ENCODE measurements around the gene PTX4.

Gene PTX4

DNA sequence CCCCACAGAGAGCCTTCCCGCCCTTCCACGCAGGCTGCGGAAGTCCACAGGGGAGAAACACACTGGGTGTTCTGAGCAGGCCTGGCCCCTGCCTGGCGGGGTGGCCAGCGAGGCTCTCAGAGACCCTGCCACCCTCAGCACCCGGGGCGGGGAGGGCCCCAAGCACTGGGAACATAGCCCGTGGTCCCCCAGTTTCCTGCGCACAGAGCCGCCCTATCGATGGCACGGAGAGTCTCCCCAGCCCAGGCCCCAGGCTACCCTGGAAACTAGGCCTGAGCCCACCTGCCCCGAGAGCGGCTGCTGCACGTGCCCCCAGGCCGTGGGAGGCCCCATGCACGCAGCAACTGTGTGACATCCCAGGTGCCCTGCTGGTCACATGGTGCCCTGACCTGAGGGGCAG lies 34.2 kb downstream of the PTX4 start:
- H3K4me3 ChIP-seq (ENCODE audit: low read depth, low read length) = no peak overlapping the region
- DNase-seq (ENCODE audit: low read depth) = no peak
- TF ChIP-seq, protein P1, sequence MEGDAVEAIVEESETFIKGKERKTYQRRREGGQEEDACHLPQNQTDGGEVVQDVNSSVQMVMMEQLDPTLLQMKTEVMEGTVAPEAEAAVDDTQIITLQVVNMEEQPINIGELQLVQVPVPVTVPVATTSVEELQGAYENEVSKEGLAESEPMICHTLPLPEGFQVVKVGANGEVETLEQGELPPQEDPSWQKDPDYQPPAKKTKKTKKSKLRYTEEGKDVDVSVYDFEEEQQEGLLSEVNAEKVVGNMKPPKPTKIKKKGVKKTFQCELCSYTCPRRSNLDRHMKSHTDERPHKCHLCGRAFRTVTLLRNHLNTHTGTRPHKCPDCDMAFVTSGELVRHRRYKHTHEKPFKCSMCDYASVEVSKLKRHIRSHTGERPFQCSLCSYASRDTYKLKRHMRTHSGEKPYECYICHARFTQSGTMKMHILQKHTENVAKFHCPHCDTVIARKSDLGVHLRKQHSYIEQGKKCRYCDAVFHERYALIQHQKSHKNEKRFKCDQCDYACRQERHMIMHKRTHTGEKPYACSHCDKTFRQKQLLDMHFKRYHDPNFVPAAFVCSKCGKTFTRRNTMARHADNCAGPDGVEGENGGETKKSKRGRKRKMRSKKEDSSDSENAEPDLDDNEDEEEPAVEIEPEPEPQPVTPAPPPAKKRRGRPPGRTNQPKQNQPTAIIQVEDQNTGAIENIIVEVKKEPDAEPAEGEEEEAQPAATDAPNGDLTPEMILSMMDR (conservative IDR thresholded peaks at IDR 0.05; ENCODE audit: low read depth, low read length) = no peak

GRCh38 chr16:1453316-1453715 lies 35.4 kb downstream of the PTX4 start:
- no peak for DNase-seq (ENCODE audit: low read depth)
- TF ChIP-seq, protein P1 (conservative IDR thresholded peaks at IDR 0.05; ENCODE audit: low read depth, low read length) = no peak
- H3K4me3 ChIP-seq (ENCODE audit: low read depth, low read length) = no peak overlapping the region

DNA sequence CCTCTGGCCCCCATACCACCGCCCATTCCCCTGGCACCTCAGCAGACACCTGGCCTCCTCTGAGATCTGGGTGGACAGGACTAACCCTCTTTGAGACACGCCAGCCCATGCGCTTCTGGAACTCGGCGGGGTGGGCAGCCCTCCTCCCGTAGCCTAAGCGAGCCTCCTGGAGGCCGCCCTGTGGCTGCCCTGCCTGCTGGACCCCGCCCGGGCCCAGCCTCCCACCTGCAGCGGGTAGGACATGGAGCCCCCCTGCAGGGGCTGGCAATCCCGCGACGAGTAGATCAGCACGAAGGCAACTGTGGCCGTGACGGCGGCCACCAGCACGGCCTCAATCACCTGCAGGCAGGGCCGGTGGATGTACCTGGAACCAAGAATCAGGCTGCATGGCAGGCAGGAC lies 36.2 kb downstream of the PTX4 start:
- DNase-seq (ENCODE audit: low read depth) = no peak
- TF ChIP-seq, protein P1 (conservative IDR thresholded peaks at IDR 0.05; ENCODE audit: low read depth, low read length) = no peak
- H3K4me3 ChIP-seq (ENCODE audit: low read depth, low read length) = no peak overlapping the region

GRCh38 chr16:1451702-1452392 lies 36.9 kb downstream of the PTX4 start:
- TF ChIP-seq, protein P1 (conservative IDR thresholded peaks at IDR 0.05; ENCODE audit: low read depth, low read length) = no peak
- no peak overlapping the region for H3K4me3 ChIP-seq (ENCODE audit: low read depth, low read length)
- DNase-seq (ENCODE audit: low read depth) = no peak

GRCh38 chr16:1450841-1451240 lies 37.9 kb downstream of the PTX4 start:
- TF ChIP-seq, protein P1 (conservative IDR thresholded peaks at IDR 0.05; ENCODE audit: low read depth, low read length) = no peak
- no peak for DNase-seq (ENCODE audit: low read depth)
- H3K4me3 ChIP-seq (ENCODE audit: low read depth, low read length) = no peak overlapping the region

GRCh38 chr16:1450218-1450617 lies 38.5 kb downstream of the PTX4 start:
- TF ChIP-seq, protein P1 (conservative IDR thresholded peaks at IDR 0.05; ENCODE audit: low read depth, low read length) = peak; percentile 9
- DNase-seq (ENCODE audit: low read depth) = no peak
- no peak overlapping the region for H3K4me3 ChIP-seq (ENCODE audit: low read depth, low read length)

DNA sequence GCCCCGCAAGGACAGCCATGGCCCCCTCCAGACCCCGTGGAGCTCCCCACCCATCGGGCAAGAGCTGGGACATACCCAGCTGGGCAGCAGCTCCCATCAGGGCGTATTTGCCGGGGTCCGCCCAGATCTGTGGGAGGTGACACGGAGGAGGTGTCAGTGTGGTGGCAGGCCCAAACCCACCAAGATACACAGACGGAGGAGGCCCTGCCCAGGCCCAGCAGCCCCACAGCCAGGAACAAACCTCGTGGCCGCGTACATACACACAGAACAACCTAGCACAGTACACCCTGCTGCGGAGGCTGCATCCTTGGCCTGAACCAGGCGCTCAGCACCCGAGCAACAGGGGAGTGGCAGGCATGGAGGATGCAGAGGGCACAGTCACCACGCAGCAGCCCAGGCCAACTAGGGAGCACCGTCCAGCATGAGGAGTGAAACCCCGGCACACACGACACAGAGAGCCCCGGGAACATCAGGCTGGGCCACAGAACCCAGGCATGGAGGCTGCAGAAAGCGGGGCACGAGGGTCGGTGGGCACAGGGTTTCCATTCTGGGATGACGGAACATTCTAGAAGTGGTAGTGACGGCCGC lies 39.4 kb downstream of the PTX4 start:
- DNase-seq (ENCODE audit: low read depth) = no peak
- H3K4me3 ChIP-seq (ENCODE audit: low read depth, low read length) = no peak overlapping the region
- TF ChIP-seq, protein P1 (conservative IDR thresholded peaks at IDR 0.05; ENCODE audit: low read depth, low read length) = no peak
